Smooth muscle cell (in vitro differentiated cells): ENCODE measurements around the gene JAK2. TPM values are rescaled to one million over a fixed set of nuclear protein-coding genes. Genes with fewer than 3 reads are reported as not detected.

ENCODE experiments used
- DNase-seq: peaks from one replicate; lab custom pipeline; 2025; ENCODE audit not compliant: unreplicated experiment; lab: John Stamatoyannopoulos, UW
- H2AFZ ChIP-seq: fragments of 200-600 bp; sonication (generic); 2 replicates; pipeline ENCODE4 v1.6.0; 2016; ENCODE audit warnings: antibody characterized with exemption, low read depth, mild to moderate bottlenecking
- H3F3A ChIP-seq: fragments of 200-600 bp; sonication (generic); 2 replicates; pipeline ENCODE4 v1.6.0; 2017; ENCODE audit warnings: antibody characterized with exemption, low read depth
- H3K27ac ChIP-seq: fragments of 200-600 bp; sonication (generic); 2 replicates; pipeline ENCODE4 v1.5.1; 2016; ENCODE audit warnings: low read depth, mild to moderate bottlenecking
- H3K27me3 ChIP-seq: fragments of 200-600 bp; sonication (generic); 2 replicates; pipeline ENCODE4 v1.6.1; 2016; ENCODE audit warnings: low read depth, mild to moderate bottlenecking
- H3K36me3 ChIP-seq: fragments of 200-600 bp; sonication (generic); 2 replicates; pipeline ENCODE4 v1.5.1; 2016; ENCODE audit warnings: low read depth
- H3K4me1 ChIP-seq: fragments of 200-600 bp; sonication (generic); 2 replicates; pipeline ENCODE4 v1.5.1; 2016; ENCODE audit warnings: low read depth
- H3K4me2 ChIP-seq: fragments of 200-600 bp; sonication (generic); 2 replicates; pipeline ENCODE4 v1.6.0; 2016; ENCODE audit warnings: mild to moderate bottlenecking
- H3K4me3 ChIP-seq: fragments of 200-600 bp; sonication (generic); 2 replicates; pipeline ENCODE4 v1.5.1; 2016; ENCODE audit warnings: mild to moderate bottlenecking
- H3K79me2 ChIP-seq: fragments of 200-600 bp; sonication (generic); 2 replicates; pipeline ENCODE4 v1.6.0; 2016; ENCODE audit warnings: low read depth, mild to moderate bottlenecking
- H3K9ac ChIP-seq: fragments of 200-600 bp; sonication (generic); 2 replicates; pipeline ENCODE4 v1.6.0; 2016; ENCODE audit warnings: low read depth
- H3K9me3 ChIP-seq: fragments of 200-600 bp; sonication (generic); replicated peaks from 2 replicates; pipeline ENCODE4 v1.5.1; 2016; ENCODE audit warnings: low read depth
- H4K20me1 ChIP-seq: fragments of 200-600 bp; sonication (generic); 2 replicates; pipeline ENCODE4 v1.6.0; 2016; ENCODE audit warnings: low read depth
- CTCF ChIP-seq: fragments of 200-600 bp; sonication (generic); IDR thresholded peaks from 2 replicates; pipeline ENCODE4 v1.5.1; 2017; ENCODE audit warnings: borderline replicate concordance, mild to moderate bottlenecking, antibody characterized with exemption; ENCODE audit not compliant: insufficient read depth, poor library complexity, severe bottlenecking
- WGBS: methylation state at CpG from one replicate; pipeline ENCODE4 v1.1.7; 2016; ENCODE audit warnings: low lambda C conversion rate; 5-methylcytosine and 5-hydroxymethylcytosine counted together
- polyA plus RNA-seq: library from polyadenylated mRNA; unstranded; fragments of >200 nt; fragmentation: Nextera tagmentation; extraction: Ambion mirVana; gene quantifications from 2 replicates; pipeline ENCODE4 v1.2.1, GENCODE V29; 2016
- total RNA-seq: library from RNA; depleted of rRNA; stranded (reverse); fragments of >200 nt; gene quantifications from 2 replicates; pipeline ENCODE4 v1.2.3, GENCODE V29; 2014

The JAK2 gene
- total and polyA plus RNA-seq, 2 experiments from 2014 or later, result 4.9 to 12.0 TPM

- Histone ChIP-seq H3K79me2 (no peaks in the 10 kb centered on the region), H3K27me3 (no peaks in the 10 kb centered on the region), H4K20me1 (no peaks in the 10 kb centered on the region), H3K36me3 (no peaks in the 10 kb centered on the region), H3K4me3 (no peak overlapping the region), H3K4me2 (no peak overlapping the region), H3K27ac (no peak overlapping the region), H3K4me1 (no peaks in the 10 kb centered on the region), H3F3A (no peaks in the 10 kb centered on the region), H2AFZ (no peak overlapping the region), H3K9ac (no peak overlapping the region), H3K9me3 (no peaks in the 10 kb centered on the region)
- WGBS, result 68% methylated on average over 8 of the region's 8 CpGs
- TF ChIP-seq CTCF, result no peak
- DNase-seq, result no peak
Observed at GRCh38 chr9:4970970-4971641, 14.0 kb upstream of the JAK2 start.

- no peak for DNase-seq
- H3K9me3 ChIP-seq, result no peaks in the 10 kb centered on the region
Observed at GRCh38 chr9:4973246-4973645, 11.8 kb upstream of the JAK2 start.

GRCh38 chr9:4973902-4974301, 11.2 kb upstream of the JAK2 start:
- Histone ChIP-seq H3K4me1 (peaks cover 2% of the 10 kb centered on the region), H3K9ac (no peak overlapping the region), H3K9me3 (no peaks in the 10 kb centered on the region), H3K4me3 (no peak overlapping the region), H3K27ac (no peak overlapping the region), H3F3A (no peaks in the 10 kb centered on the region), H2AFZ (no peak overlapping the region), H3K79me2 (no peaks in the 10 kb centered on the region), H4K20me1 (no peaks in the 10 kb centered on the region), H3K27me3 (no peaks in the 10 kb centered on the region), H3K36me3 (no peaks in the 10 kb centered on the region), H3K4me2 (no peak overlapping the region)
- 73% methylated on average over 1 of the region's 1 CpG for WGBS
- TF ChIP-seq CTCF, result no peak
- no peak for DNase-seq

More at GRCh38 chr9:4973246-4973645, 11.8 kb upstream of the JAK2 start:
- Histone ChIP-seq H3F3A (no peaks in the 10 kb centered on the region), H3K79me2 (no peaks in the 10 kb centered on the region), H3K4me1 (no peaks in the 10 kb centered on the region), H4K20me1 (no peaks in the 10 kb centered on the region), H3K27ac (peak overlapping the region; percentile 17), H3K4me2 (peak overlapping the region; percentile 54), H2AFZ (no peak overlapping the region), H3K9ac (no peak overlapping the region), H3K36me3 (no peaks in the 10 kb centered on the region), H3K4me3 (no peak overlapping the region), H3K27me3 (no peaks in the 10 kb centered on the region)
- TF ChIP-seq CTCF, result no peak
- WGBS, result 9% methylated on average over 1 of the region's 1 CpG

- Histone ChIP-seq H2AFZ (no peak overlapping the region), H3K79me2 (no peaks in the 10 kb centered on the region), H3K36me3 (no peaks in the 10 kb centered on the region), H3F3A (peaks cover 15% of the 10 kb centered on the region), H3K27me3 (no peaks in the 10 kb centered on the region), H3K9ac (no peak overlapping the region), H3K9me3 (no peaks in the 10 kb centered on the region), H3K27ac (no peak overlapping the region), H3K4me1 (peaks cover 12% of the 10 kb centered on the region), H3K4me2 (no peak overlapping the region), H4K20me1 (no peaks in the 10 kb centered on the region), H3K4me3 (no peak overlapping the region)
- no peak for TF ChIP-seq CTCF
- 84% methylated on average over 2 of the region's 2 CpGs for WGBS
- DNase-seq, result no peak
Observed at GRCh38 chr9:4979239-4979638, 5.8 kb upstream of the JAK2 start.
